H1 (cell line): ENCODE data around the gene RHOBTB1.

Experiments
- CEBPB ChIP-seq: IDR thresholded peaks from 2 replicates; pipeline ENCODE4 v1.6.1; 2012; ENCODE audit warnings: low read depth, low read length
- CTCF ChIP-seq, 3 experiments: IDR thresholded peaks; 1 replicate in 2 of 3; 2 replicates in 1 of 3; pipeline versions ENCODE4 v1.5.1 to v1.6.1; 2011; ENCODE audit warnings: low read length in 3 of 3, mild to moderate bottlenecking in 3 of 3, inconsistent platforms in 2 of 3, low read depth in 1 of 3, moderate library complexity in 1 of 3; ENCODE audit not compliant: insufficient read depth in 1 of 3; ENCODE audit errors: control extremely low read depth in 1 of 3
- POLR2A ChIP-seq, 2 experiments: IDR thresholded peaks; 1 replicate in 1 of 2; 2 replicates in 1 of 2; pipeline ENCODE4 v1.6.1; 2011; ENCODE audit warnings: low read depth in 2 of 2, low read length in 2 of 2, mild to moderate bottlenecking in 2 of 2; ENCODE audit errors: control extremely low read depth in 1 of 2
- POLR2AphosphoS5 ChIP-seq: IDR thresholded peaks from 2 replicates; pipeline ENCODE4 v1.6.1; 2011; ENCODE audit warnings: low read depth, low read length
- SIN3A ChIP-seq, 2 experiments: IDR thresholded peaks in 1 of 2; conservative IDR thresholded peaks in 1 of 2; 2 replicates each; pipeline ENCODE4 v1.6.1; 2011 to 2012; ENCODE audit warnings: low read length in 2 of 2, improper control_type of control experiment in 1 of 2, low read depth in 1 of 2, mild to moderate bottlenecking in 1 of 2
- SP1 ChIP-seq: IDR thresholded peaks from 2 replicates; pipeline ENCODE4 v1.6.1; 2011; ENCODE audit warnings: low read depth, low read length

DNA sequence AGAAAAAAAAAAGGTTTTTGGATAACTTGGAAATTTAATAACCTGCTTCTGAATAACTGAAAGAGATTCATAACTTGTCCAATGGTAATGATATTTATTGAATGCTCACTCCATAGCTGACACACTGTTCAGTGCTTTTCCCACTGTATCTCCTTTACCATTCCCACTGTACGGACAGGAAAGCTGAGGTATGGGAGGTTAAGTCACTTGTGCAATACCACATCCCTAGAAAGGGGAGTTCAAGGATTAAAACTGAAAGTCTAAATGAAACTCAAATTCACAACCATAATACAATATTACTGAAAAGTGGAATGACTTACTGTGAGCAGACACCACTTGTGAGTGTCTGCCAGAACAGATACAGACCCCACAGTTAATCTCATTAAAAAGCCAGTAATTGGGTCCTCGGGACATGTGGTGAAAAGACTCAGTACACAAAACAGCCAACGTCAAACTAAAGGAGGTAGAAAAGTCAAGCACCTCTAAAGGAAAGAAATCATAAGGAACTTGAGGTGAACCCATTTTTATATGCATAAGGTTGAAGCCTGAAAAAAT is 13.8 kb upstream of the RHOBTB1 start:
- TF ChIP-seq SP1, result no peak
- no peak for TF ChIP-seq POLR2A (IDR thresholded peaks at IDR 0.05; ENCODE audit: control extremely low read depth in 1 of 2, low read depth in 2 of 2, low read length in 2 of 2)
- no peak for TF ChIP-seq CTCF (IDR thresholded peaks at IDR 0.05; ENCODE audit: control extremely low read depth in 1 of 3, insufficient read depth in 1 of 3, low read depth in 1 of 3, low read length in 3 of 3)
- no peak for TF ChIP-seq POLR2AphosphoS5
- no peak for TF ChIP-seq SIN3A (conservative IDR thresholded peaks at IDR 0.05 in 1 of 2, IDR thresholded peaks at IDR 0.05 in 1 of 2; ENCODE audit: low read depth in 1 of 2, low read length in 2 of 2)
- no peak for TF ChIP-seq CEBPB
